AG09309 (cell line): ENCODE data around the gene ITGAL.

Source experiments
- DNase-seq: peaks from one replicate; pipeline ENCODE4 v3.0.0-alpha.2; 2010; ENCODE audit warnings: low read depth
- H3K4me3 ChIP-seq: 2 replicates; pipeline ENCODE4 v1.5.1; 2011; ENCODE audit warnings: mild to moderate bottlenecking, low read depth, low read length, moderate library complexity; ENCODE audit not compliant: control insufficient read depth
- CTCF ChIP-seq: IDR thresholded peaks from 2 replicates; pipeline ENCODE4 v1.5.1; 2011; ENCODE audit warnings: mild to moderate bottlenecking, low read depth, low read length, inconsistent platforms; ENCODE audit not compliant: insufficient read depth, control insufficient read depth; ENCODE audit errors: missing control alignments

ITGAL gene

GRCh38 chr16:30565526-30565925 is 93.0 kb downstream of the ITGAL start:
- TF ChIP-seq CTCF, result no peak
- DNase-seq, result no peak
- H3K4me3 ChIP-seq, result no peak overlapping the region

GRCh38 chr16:30565984-30566383 is 93.4 kb downstream of the ITGAL start:
- DNase-seq, result no peak
- TF ChIP-seq CTCF, result no peak
- no peak overlapping the region for H3K4me3 ChIP-seq

GRCh38 chr16:30566531-30566930 is 94.0 kb downstream of the ITGAL start:
- no peak for DNase-seq
- TF ChIP-seq CTCF, result no peak
- no peak overlapping the region for H3K4me3 ChIP-seq

GRCh38 chr16:30567160-30567990 is 94.8 kb downstream of the ITGAL start:
- no peak for TF ChIP-seq CTCF
- H3K4me3 ChIP-seq, result no peak overlapping the region
- DNase-seq, result no peak

GRCh38 chr16:30567991-30568638 is 95.6 kb downstream of the ITGAL start:
- no peak overlapping the region for H3K4me3 ChIP-seq
- DNase-seq, result peak; percentile 92
- TF ChIP-seq CTCF, result no peak

- H3K4me3 ChIP-seq, result no peak overlapping the region
- no peak for TF ChIP-seq CTCF
- DNase-seq, result no peak
Measured at GRCh38 chr16:30569281-30569680, 96.7 kb downstream of the ITGAL start.
